Mesenchymal stem cell (in vitro differentiated cells and primary cell): ENCODE results near the gene PDHB.
A peak's percentile ranks its signal among the peaks of the same experiment; 100 is the strongest.
"Not testable (repeated sequence)": the region's sequence is repeated elsewhere in the genome, so short reads cannot be mapped to it uniquely, and the experiment has no call there.

Experiments
- DNase-seq: peaks from one replicate; pipeline ENCODE4 v3.0.0-alpha.2; 2013
- H2AFZ ChIP-seq: one replicate; pipeline ENCODE4 v1.6.1; 2013; ENCODE audit warnings: low read depth, mild to moderate bottlenecking, control low read depth, inconsistent platforms, low read length, moderate library complexity
- H2AK5ac ChIP-seq: 2 replicates; pipeline ENCODE4 v1.6.1; 2013; ENCODE audit warnings: low read length, moderate library complexity, mild to moderate bottlenecking, inconsistent platforms; ENCODE audit not compliant: severe bottlenecking
- H2BK120ac ChIP-seq: one replicate; pipeline ENCODE4 v1.6.1; 2013; ENCODE audit warnings: low read depth, mild to moderate bottlenecking, inconsistent platforms, low read length, moderate library complexity
- H2BK12ac ChIP-seq, 2 experiments: one replicate each; pipeline ENCODE4 v1.6.1; 2013; ENCODE audit warnings: inconsistent platforms in 2 of 2, low read length in 2 of 2, mild to moderate bottlenecking in 2 of 2, moderate library complexity in 2 of 2, control low read depth in 1 of 2
- H2BK15ac ChIP-seq: one replicate; pipeline ENCODE4 v1.6.1; 2013; ENCODE audit warnings: mild to moderate bottlenecking, low read depth, inconsistent platforms; ENCODE audit not compliant: poor library complexity, severe bottlenecking
- H2BK5ac ChIP-seq: 2 replicates; pipeline ENCODE4 v1.6.1; 2013; ENCODE audit warnings: low read depth, mild to moderate bottlenecking, low read length, control low read depth, inconsistent platforms; ENCODE audit not compliant: poor library complexity, severe bottlenecking
- H3K14ac ChIP-seq, 2 experiments: one replicate each; pipeline ENCODE4 v1.6.1; 2013; ENCODE audit warnings: inconsistent platforms in 2 of 2, low read length in 2 of 2, control low read depth in 1 of 2, mild to moderate bottlenecking in 1 of 2, moderate library complexity in 1 of 2
- H3K18ac ChIP-seq, 2 experiments: one replicate each; pipeline ENCODE4 v1.6.1; 2013; ENCODE audit warnings: inconsistent platforms in 2 of 2, low read length in 2 of 2, control low read depth in 1 of 2, low read depth in 1 of 2, mild to moderate bottlenecking in 1 of 2
- H3K23ac ChIP-seq, 2 experiments: one replicate each; pipeline ENCODE4 v1.6.1; 2013; ENCODE audit warnings: inconsistent platforms in 2 of 2, low read length in 2 of 2, mild to moderate bottlenecking in 2 of 2, moderate library complexity in 2 of 2, control low read depth in 1 of 2
- H3K27ac ChIP-seq: 2 replicates; pipeline ENCODE4 v1.5.1; 2013; ENCODE audit warnings: mild to moderate bottlenecking, moderate library complexity, low read length, control low read depth, inconsistent platforms; ENCODE audit not compliant: poor library complexity, severe bottlenecking
- H3K27me3 ChIP-seq, 2 experiments: 2 replicates each; pipeline versions ENCODE4 v1.6.1 to v1.7.0; 2013; ENCODE audit warnings: low read length in 2 of 2, mild to moderate bottlenecking in 2 of 2, moderate library complexity in 2 of 2, control low read depth in 1 of 2, inconsistent platforms in 1 of 2; ENCODE audit not compliant: control insufficient read depth in 1 of 2, insufficient read depth in 1 of 2
- H3K36me3 ChIP-seq, 2 experiments: 2 replicates each; pipeline versions ENCODE4 v1.6.1 to v1.7.0; 2013; ENCODE audit warnings: low read length in 2 of 2, control low read depth in 1 of 2, inconsistent platforms in 1 of 2, low read depth in 1 of 2, mild to moderate bottlenecking in 1 of 2; ENCODE audit not compliant: insufficient read depth in 2 of 2, control insufficient read depth in 1 of 2
- H3K4ac ChIP-seq, 2 experiments: one replicate each; pipeline ENCODE4 v1.6.1; 2013; ENCODE audit warnings: inconsistent platforms in 2 of 2, low read length in 2 of 2, mild to moderate bottlenecking in 2 of 2, moderate library complexity in 2 of 2, control low read depth in 1 of 2, low read depth in 1 of 2
- H3K4me1 ChIP-seq: 2 replicates; pipeline ENCODE4 v1.6.1; 2013; ENCODE audit warnings: low read depth, low read length, control low read depth; ENCODE audit not compliant: control insufficient read depth, insufficient read depth
- H3K4me2 ChIP-seq: 2 replicates; pipeline ENCODE4 v1.6.1; 2013; ENCODE audit warnings: low read length, mild to moderate bottlenecking, inconsistent platforms; ENCODE audit not compliant: poor library complexity, severe bottlenecking
- H3K4me3 ChIP-seq, 2 experiments: 2 replicates each; pipeline versions ENCODE4 v1.5.1 to v1.7.0; 2013; ENCODE audit warnings: low read length in 2 of 2, mild to moderate bottlenecking in 2 of 2, control low read depth in 1 of 2, low read depth in 1 of 2; ENCODE audit not compliant: insufficient read depth in 1 of 2
- H3K79me1 ChIP-seq: replicated peaks from 2 replicates; pipeline ENCODE4 v1.6.1; 2013; ENCODE audit warnings: mild to moderate bottlenecking, control low read depth, low read length, inconsistent platforms; ENCODE audit not compliant: poor library complexity, severe bottlenecking
- H3K9ac ChIP-seq: 2 replicates; pipeline ENCODE4 v1.7.0; 2013; ENCODE audit warnings: mild to moderate bottlenecking, low read length, moderate library complexity
- H3K9me3 ChIP-seq: 2 replicates; pipeline ENCODE4 v1.7.0; 2013; ENCODE audit warnings: mild to moderate bottlenecking, low read length; ENCODE audit not compliant: control insufficient read depth
- H4K8ac ChIP-seq: one replicate; pipeline ENCODE4 v1.6.1; 2013; ENCODE audit warnings: inconsistent platforms, mild to moderate bottlenecking, low read length, moderate library complexity
- H4K91ac ChIP-seq: one replicate; pipeline ENCODE4 v1.6.1; 2013; ENCODE audit warnings: mild to moderate bottlenecking, low read length, inconsistent platforms
- WGBS: methylation state at CpG from one replicate; pipeline ENCODE4 v1.1.7; 2013; ENCODE audit warnings: mixed read lengths; 5-methylcytosine and 5-hydroxymethylcytosine counted together

PDHB gene

GRCh38 chr3:58452176-58452575, 18.5 kb upstream of the PDHB start:
- no peak overlapping the region for H2BK15ac ChIP-seq
- H2AFZ ChIP-seq, result peak overlapping the region; percentile 27
- DNase-seq, result no peak
- no peak overlapping the region for H3K14ac ChIP-seq
- H2BK120ac ChIP-seq, result no peak overlapping the region
- H3K27ac ChIP-seq, result no peak overlapping the region
- no peak overlapping the region for H2BK5ac ChIP-seq
- H3K36me3 ChIP-seq, result no peaks in the 10 kb centered on the region
- H4K91ac ChIP-seq, result no peak overlapping the region
- no peak overlapping the region for H3K4me3 ChIP-seq
- H3K9me3 ChIP-seq, result peaks cover 32% of the 10 kb centered on the region
- H2BK12ac ChIP-seq, result no peak overlapping the region
- H3K23ac ChIP-seq, result no peak overlapping the region
- no peaks in the 10 kb centered on the region for H3K79me1 ChIP-seq
- no peak overlapping the region for H2AK5ac ChIP-seq
- no peak overlapping the region for H3K18ac ChIP-seq
- H3K4me1 ChIP-seq, result no peaks in the 10 kb centered on the region
- H3K4ac ChIP-seq, result no peak overlapping the region
- no peaks in the 10 kb centered on the region for H3K27me3 ChIP-seq
- H3K9ac ChIP-seq, result no peak overlapping the region
- WGBS, result 29% methylated on average over 1 of the region's 1 CpG
- no peak overlapping the region for H4K8ac ChIP-seq
- H3K4me2 ChIP-seq, result no peak overlapping the region

GRCh38 chr3:58441514-58442450, 8.2 kb upstream of the PDHB start:
- Histone ChIP-seq H3K79me1 (no peaks in the 10 kb centered on the region), H4K91ac (no peak overlapping the region), H3K4me2 (no peak overlapping the region), H2BK15ac (no peak overlapping the region), H3K27ac (no peak overlapping the region), H4K8ac (no peak overlapping the region), H3K4me1 (no peaks in the 10 kb centered on the region), H3K9ac (no peak overlapping the region), H2AFZ (no peak overlapping the region), H3K4me3 (no peak overlapping the region), H3K14ac (no peak overlapping the region), H2BK12ac (no peak overlapping the region), H3K36me3 (no peaks in the 10 kb centered on the region), H2BK120ac (no peak overlapping the region), H3K9me3 (no peaks in the 10 kb centered on the region), H3K18ac (no peak overlapping the region), H2AK5ac (no peak overlapping the region), H2BK5ac (no peak overlapping the region), H3K4ac (no peak overlapping the region), H3K27me3 (no peaks in the 10 kb centered on the region), H3K23ac (no peak overlapping the region)
- DNase-seq, result no peak
- WGBS, result 60% methylated on average over 4 of the region's 4 CpGs

- H3K27ac ChIP-seq, DNase-seq, H2BK120ac ChIP-seq, H3K14ac ChIP-seq, H4K8ac ChIP-seq, H3K23ac ChIP-seq, H3K36me3 ChIP-seq, H3K9me3 ChIP-seq, H3K27me3 ChIP-seq, H4K91ac ChIP-seq, H2BK12ac ChIP-seq, H3K4me2 ChIP-seq, H3K4me3 ChIP-seq, H3K18ac ChIP-seq, H2BK15ac ChIP-seq, H3K9ac ChIP-seq, H2BK5ac ChIP-seq, H3K79me1 ChIP-seq, H2AK5ac ChIP-seq, H2AFZ ChIP-seq, H3K4me1 ChIP-seq, H3K4ac ChIP-seq: not testable (repeated sequence)
- WGBS, result 57% methylated on average over 5 of the region's 6 CpGs
Measured at GRCh38 chr3:58440996-58441355, 7.3 kb upstream of the PDHB start.

- not testable (repeated sequence) for H2AFZ ChIP-seq, H3K4me2 ChIP-seq, H3K18ac ChIP-seq, H2AK5ac ChIP-seq, H3K23ac ChIP-seq, H3K14ac ChIP-seq, H3K36me3 ChIP-seq, H3K9ac ChIP-seq, H2BK120ac ChIP-seq, H3K27ac ChIP-seq, H2BK12ac ChIP-seq, H3K4ac ChIP-seq, H3K79me1 ChIP-seq, DNase-seq, H3K4me3 ChIP-seq, H3K27me3 ChIP-seq, H4K8ac ChIP-seq, H3K9me3 ChIP-seq, H2BK15ac ChIP-seq, H4K91ac ChIP-seq, H2BK5ac ChIP-seq
- H3K4me1 ChIP-seq, result peaks cover 14% of the 10 kb centered on the region
- WGBS, result 67% methylated on average over 8 of the region's 8 CpGs
Measured at GRCh38 chr3:58437276-58437675, 3.6 kb upstream of the PDHB start.
